Measurements from ENCODE around the gene SPAG16.

DNA sequence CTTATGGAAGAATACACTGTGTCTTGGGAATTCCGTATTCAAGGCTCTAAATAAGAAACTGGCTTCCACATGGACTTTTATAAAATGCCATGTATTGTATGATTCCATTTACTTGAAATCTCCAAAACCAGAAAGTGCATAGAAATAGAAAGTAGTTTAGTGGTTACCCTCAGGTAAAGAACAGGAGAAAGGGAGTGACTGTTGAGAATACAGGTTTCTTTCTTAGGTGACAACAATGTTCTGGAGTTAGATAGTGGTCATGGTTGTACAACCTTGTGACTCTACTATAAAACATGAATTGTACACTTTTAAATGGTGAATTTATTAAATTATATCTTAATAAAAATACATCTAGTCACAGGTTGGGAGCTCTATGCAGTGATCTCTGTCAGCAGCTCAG, 481.8 kb downstream of the SPAG16 start:
- TF ChIP-seq, protein P1, sequence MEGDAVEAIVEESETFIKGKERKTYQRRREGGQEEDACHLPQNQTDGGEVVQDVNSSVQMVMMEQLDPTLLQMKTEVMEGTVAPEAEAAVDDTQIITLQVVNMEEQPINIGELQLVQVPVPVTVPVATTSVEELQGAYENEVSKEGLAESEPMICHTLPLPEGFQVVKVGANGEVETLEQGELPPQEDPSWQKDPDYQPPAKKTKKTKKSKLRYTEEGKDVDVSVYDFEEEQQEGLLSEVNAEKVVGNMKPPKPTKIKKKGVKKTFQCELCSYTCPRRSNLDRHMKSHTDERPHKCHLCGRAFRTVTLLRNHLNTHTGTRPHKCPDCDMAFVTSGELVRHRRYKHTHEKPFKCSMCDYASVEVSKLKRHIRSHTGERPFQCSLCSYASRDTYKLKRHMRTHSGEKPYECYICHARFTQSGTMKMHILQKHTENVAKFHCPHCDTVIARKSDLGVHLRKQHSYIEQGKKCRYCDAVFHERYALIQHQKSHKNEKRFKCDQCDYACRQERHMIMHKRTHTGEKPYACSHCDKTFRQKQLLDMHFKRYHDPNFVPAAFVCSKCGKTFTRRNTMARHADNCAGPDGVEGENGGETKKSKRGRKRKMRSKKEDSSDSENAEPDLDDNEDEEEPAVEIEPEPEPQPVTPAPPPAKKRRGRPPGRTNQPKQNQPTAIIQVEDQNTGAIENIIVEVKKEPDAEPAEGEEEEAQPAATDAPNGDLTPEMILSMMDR (conservative IDR thresholded peaks at IDR 0.05; ENCODE audit: low read length), result no peak
- TF ChIP-seq EZH2phosphoT487 (IDR thresholded peaks at IDR 0.05; ENCODE audit: borderline replicate concordance), result no peak
